Activated CD8-positive, alpha-beta memory T cell treated with anti-CD3 and anti-CD28 coated beads, Interleukin-2, amount 50 U/mL, for 24 hours (primary cell): ENCODE data around the gene ELF1.
"Not testable (repeated sequence)": the region's sequence is repeated elsewhere in the genome, so short reads cannot be mapped to it uniquely, and the experiment has no call there.

Source experiments
- DNase-seq: peaks from one replicate; pipeline ENCODE4 v3.0.0-alpha.2; 2020; ENCODE audit errors: extremely low read depth

Gene ELF1

GRCh38 chr13:40983259-40983658 is 35.9 kb downstream of the ELF1 start:
- DNase-seq = no peak

- no peak for DNase-seq
Measured at GRCh38 chr13:40982772-40983171, 36.3 kb downstream of the ELF1 start.

DNA sequence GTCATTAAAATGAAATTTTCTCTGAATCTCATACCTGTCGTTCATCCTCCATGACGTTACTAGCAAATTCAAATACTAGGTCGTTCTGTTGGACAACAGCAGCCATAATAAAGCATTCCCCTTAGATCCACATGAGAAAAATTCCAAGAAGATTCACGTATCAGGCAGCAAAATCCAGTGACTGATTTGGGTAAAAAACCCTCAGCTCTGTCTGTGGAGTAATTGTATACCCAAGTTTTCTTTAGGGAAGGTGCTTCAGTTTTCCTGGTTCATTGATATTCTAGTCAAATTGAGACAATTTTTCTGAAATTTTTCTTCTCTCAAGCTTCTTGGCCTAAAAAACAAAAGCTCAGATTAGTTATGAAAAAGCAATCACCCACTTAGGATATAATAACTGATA is 37.2 kb downstream of the ELF1 start:
- DNase-seq = no peak

GRCh38 chr13:40981361-40981760 is 37.8 kb downstream of the ELF1 start:
- no peak for DNase-seq

DNA sequence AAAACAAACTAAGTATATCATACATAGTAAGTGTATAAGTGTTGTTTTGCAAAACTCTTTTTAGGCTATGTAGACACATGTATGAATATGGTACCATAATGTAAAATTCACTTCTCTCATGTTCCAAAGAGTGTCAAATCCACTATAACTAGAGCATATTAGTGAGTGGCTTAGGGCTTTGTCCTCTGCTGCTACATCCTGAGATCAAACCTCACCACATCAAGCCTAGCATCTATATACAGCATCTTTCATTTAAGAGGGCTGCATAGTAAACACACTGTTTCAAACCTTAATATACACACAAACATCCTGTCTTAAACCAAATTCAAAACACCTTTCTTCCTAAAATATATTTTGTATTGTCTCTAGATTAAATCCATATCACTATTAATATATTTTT is 38.7 kb downstream of the ELF1 start:
- no peak for DNase-seq

DNA sequence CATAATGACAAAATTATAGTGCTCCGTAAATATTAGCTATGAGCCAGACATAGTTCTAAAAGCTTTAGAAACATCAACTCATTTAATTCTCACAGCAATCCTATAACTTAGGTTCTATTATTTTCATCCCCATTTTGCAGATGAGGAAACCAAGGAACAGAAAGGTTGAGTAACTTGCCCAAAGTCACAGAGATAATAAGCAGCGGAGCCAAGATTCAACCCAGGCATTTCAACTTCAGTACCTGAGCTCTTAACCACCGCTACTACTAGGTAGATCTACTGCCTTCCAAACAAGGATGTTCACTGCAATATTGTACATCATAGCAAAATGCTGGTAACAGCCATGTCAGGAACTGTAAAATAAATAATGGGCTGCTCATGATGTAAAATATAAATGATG is 39.9 kb downstream of the ELF1 start:
- no peak for DNase-seq

DNA sequence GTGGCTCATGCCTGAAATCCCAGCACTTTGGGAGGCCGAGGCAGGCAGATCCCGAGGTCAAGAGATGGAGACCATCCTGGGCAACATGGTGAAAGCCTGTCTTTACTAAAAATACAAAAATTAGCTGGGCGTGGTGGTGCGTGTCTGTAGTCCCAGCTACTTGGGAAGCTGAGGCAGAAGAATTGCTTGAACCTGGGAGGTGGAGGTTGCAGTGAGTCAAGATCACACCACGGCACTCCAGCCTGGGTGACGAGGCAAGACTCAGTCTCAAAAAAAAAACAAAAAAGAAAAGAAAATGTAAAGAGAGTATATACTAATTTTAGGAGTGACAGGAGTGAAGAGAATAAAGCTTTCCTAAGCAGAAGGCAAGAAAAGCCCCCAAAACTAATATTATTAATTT is 41.0 kb downstream of the ELF1 start:
- not testable (repeated sequence) for DNase-seq

DNA sequence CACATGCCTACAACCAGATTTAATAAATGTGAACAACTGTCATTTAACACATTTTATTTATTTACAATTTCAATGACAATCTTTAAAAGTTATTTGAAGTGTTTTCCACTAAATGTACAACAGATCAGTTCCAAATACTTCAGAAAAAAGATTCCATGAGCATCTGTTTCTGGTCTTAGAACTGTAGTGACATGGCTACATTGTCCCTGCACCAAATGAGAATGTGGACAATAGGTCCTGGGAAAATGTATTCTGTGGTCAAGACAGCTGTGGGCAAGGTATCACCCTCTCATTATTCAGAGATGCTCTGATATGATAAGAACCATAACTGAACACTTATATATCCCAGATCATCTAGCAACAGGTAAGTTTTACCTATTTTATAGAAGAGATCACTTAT is 43.7 kb downstream of the ELF1 start:
- DNase-seq = no peak

- no peak for DNase-seq
Measured at GRCh38 chr13:40974460-40975407, 44.4 kb downstream of the ELF1 start.

- DNase-seq = no peak
Measured at GRCh38 chr13:40973409-40973808, 45.7 kb downstream of the ELF1 start.

DNA sequence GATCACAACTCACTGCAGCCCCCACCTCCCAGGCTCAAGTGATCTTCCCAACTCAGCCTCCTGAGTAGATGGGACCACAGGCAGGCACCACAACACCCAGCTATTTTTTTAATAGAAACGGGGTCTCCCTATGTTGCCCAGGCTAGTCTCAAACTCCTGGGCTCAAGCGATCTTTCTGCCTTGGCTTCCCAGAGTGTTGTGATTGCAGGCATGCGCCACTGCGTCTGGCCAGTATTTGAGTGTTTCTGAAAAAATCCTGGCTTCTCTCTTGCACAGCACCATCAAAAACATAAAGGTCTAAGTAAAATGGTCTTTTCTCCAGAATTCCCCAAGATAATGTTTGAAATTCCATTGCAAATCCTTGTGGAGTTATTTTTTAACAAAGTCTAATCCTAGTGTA is 47.8 kb downstream of the ELF1 start:
- DNase-seq = no peak

DNA sequence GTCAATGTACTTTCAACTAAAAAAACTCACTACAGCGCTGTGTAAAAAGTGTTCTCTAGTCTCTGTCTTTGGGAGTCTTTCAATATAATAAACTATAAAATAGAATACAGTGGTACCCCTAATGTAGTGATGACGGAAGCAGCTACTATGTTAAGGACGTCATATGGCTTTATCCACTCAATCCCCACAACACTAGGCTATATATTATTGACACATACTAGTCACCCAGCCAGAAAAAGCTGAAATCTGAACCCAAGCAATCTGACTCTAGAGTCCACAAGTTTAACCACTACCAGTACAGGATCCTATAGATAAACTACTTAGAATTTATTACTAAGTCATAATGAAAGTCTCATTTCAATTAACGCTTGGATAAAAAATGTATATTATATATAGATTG is 48.3 kb downstream of the ELF1 start:
- DNase-seq = no peak

GRCh38 chr13:40969169-40969901 is 49.8 kb downstream of the ELF1 start:
- DNase-seq = no peak

DNA sequence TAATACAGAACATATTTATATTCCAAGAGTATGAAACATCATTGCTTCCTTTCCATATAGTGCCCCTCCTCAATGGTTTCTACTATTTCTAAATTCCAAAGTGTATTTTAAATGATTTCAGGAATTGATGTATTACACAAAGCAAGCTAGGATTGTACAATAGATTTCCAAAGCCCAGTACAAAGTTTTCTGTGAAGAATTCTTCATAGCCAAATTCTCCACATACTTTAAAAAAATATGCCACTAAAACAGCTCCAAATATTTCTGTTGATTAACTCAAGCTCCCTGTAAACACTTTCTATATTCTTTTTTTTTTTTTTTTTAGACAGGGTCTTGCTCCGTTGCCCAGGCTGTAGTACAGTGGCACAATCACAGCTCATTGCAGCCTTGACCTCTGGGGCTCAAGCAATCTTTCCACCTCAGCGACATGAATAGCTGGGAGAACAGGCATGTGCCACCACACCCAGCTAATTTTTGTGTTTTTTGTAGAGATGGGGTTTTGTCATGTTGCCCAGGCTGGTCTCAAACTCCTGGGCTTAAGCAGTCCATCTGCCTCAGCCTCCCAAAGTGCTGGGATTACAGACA is 50.6 kb downstream of the ELF1 start:
- DNase-seq = no peak

DNA sequence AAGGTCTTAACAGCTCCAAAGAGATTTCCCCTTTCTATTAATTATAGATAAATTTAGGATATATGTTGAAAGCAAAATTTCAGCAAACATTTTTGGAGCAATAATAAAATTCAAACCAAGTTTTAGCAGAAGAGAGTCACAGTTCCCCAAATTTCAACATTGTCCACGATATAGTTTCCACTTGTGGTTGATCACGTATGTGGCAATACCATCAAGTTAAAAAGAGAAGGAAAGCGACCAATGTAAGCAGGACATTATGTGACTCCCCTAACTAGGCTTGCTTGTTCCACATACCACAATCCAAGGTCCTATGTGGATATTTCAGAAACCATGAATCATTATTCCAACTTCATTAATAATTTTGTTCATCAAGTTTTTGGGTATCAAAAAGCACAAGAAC is 52.8 kb downstream of the ELF1 start:
- DNase-seq = no peak

- no peak for DNase-seq
Measured at GRCh38 chr13:40963927-40964326, 55.2 kb downstream of the ELF1 start.

GRCh38 chr13:40961826-40962225 is 57.3 kb downstream of the ELF1 start:
- no peak for DNase-seq

DNA sequence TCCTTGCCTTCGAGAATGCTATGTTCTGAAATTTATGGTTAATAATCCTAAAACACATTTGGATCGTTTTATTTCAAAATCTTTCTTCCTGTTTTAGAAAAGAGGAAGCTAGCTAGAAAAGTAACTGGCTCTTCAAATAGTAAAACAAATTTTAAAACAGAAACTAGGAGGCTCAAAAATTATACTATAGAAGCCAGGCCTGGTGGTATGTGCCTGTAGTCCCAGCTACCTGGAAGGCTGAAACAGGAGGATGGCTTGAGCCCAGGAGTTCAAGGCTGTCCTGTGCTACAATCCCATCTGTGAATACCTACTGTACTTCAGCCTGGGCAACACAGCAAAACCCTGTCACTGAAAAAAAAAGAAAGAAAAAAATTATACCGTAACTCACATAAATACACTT is 57.9 kb downstream of the ELF1 start:
- no peak for DNase-seq

DNA sequence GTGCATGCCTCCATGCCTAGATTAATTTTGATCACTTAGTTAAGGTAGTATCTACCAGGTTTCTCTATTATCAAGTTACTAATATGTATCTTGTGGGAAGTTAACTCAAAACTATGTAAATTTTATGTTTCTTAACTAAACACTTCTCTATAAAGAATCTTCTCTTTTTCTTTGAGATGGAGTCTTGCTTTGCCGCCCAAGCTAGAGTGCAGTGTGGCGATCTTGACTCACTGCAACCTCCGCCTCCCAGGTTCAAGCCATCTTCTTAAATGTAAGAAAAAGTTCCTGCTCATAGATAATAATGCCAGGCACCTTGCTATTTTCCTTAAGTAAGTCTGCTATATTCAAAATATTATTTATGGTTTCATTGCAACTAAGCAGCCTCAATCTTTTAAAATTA is 58.4 kb downstream of the ELF1 start:
- no peak for DNase-seq

DNA sequence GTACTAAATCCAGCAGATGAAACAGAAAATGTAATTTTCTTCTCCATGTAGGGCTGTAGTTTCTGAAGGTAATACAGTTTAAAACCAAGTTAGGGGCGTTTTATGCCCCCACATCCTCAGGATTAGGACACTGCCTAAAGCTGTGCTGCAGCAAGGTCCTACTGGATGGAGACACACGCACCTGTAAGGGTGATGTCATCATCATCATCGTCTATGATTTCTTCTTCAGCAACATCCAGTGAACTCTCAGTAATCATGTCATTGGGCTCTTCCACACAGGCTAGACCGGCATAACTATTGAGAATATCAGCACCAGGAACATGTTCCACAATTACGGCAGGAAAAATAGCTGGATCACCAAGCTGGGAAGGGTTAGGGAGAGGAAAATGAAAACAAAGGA is 60.5 kb downstream of the ELF1 start:
- no peak for DNase-seq

- no peak for DNase-seq
Measured at GRCh38 chr13:40946485-40946884, 72.6 kb downstream of the ELF1 start.

DNA sequence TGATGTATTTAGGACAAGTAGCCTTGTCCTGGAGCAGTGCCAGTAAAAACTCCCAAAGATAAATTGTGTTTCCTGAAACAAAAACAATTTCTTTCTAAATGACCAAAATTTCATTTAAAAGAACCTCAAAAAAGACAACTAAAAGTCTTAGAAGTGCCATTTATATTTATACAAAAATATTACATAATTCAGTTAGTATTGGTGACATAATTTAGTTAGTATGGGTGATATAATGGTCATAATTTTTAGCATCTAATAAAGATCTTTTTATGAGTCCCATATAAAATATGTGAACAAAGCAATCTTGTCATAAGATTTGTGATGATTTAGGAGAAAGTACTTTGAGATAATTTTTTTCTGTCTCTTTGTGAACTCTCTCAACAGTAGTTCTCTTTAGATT is 76.0 kb downstream of the ELF1 start:
- no peak for DNase-seq

DNA sequence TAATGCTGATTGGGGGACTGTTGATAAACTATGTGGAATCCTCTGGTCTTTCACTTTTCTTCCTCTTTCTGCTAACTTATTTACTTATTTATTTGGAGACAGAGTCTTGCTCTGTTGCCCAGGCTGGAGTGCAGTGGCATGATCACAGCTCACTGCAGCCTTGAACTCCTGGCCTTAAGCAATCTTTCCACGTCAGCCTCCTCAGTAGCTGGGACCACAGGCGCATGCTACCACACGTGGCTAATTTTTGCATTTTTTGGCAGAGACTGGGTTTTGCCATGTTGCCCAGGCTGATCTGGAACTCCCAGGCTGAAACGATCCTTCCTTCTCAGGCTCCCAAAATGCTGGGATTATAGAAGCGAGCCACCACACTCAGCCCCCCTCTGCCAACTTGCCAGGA is 77.5 kb downstream of the ELF1 start:
- no peak for DNase-seq
